Prostate gland (tissue), 2 donors: ENCODE data around the gene KRTAP19-5.

Source experiments
- POLR2A ChIP-seq: fragments of 450-650 bp; IDR thresholded peaks from one replicate; pipeline ENCODE4 v1.6.1; 2016; ENCODE audit warnings: antibody characterized with exemption, mild to moderate bottlenecking
- POLR2AphosphoS5 ChIP-seq: sonication (generic); formaldehyde crosslinking; IDR thresholded peaks from one replicate; pipeline ENCODE4 v1.6.1; 2017; ENCODE audit warnings: antibody characterized with exemption
- TF ChIP-seq, protein P1 (sequence below), 4 experiments: fragments of 200-600 bp in 2 of 4; fragments of 450-650 bp in 2 of 4; sonication (generic) in 2 of 4; IDR thresholded peaks; 1 replicate in 3 of 4; 2 replicates in 1 of 4; pipeline ENCODE4 v1.5.1; 2016 to 2019; ENCODE audit warnings: antibody characterized with exemption in 4 of 4, mild to moderate bottlenecking in 2 of 4, moderate library complexity in 2 of 4

DNA sequence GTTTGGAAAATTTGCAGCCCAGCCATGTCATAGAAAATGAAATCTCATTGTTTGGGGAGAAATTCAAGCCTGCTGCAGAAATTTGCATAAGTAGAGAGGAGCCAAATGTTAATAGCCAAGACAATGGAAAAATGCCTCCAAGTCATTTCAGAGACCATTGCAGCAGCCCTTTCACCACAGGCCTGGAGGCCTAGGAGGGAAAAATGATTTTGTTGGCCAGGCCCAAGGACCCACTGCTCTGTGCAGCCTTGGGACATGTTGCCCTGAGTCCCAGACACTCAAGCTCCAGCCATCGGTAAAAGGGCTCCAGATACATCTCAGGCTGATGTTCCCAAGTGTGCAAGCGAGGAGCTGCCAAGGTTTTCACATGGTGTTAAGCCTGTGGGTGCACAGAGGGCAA is 15.8 kb downstream of the KRTAP19-5 start:
- TF ChIP-seq, protein P1, sequence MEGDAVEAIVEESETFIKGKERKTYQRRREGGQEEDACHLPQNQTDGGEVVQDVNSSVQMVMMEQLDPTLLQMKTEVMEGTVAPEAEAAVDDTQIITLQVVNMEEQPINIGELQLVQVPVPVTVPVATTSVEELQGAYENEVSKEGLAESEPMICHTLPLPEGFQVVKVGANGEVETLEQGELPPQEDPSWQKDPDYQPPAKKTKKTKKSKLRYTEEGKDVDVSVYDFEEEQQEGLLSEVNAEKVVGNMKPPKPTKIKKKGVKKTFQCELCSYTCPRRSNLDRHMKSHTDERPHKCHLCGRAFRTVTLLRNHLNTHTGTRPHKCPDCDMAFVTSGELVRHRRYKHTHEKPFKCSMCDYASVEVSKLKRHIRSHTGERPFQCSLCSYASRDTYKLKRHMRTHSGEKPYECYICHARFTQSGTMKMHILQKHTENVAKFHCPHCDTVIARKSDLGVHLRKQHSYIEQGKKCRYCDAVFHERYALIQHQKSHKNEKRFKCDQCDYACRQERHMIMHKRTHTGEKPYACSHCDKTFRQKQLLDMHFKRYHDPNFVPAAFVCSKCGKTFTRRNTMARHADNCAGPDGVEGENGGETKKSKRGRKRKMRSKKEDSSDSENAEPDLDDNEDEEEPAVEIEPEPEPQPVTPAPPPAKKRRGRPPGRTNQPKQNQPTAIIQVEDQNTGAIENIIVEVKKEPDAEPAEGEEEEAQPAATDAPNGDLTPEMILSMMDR (IDR thresholded peaks at IDR 0.05): no peak
- no peak for TF ChIP-seq POLR2AphosphoS5
- no peak for TF ChIP-seq POLR2A
